PC-9 (cell line): ENCODE data around the gene STX2. TPM values are rescaled to one million over a fixed set of nuclear protein-coding genes. Genes with fewer than 3 reads are reported as not detected.

Experiments used
- BruUV-seq: library from RNA; stranded (reverse); fragments of 400-500 nt; replicated peaks from 2 replicates; lab custom pipeline; 2021; lab: Mats Ljungman, UMichigan
- CTCF ChIA-PET: fragments of 300-600 bp; sonication (Branson Sonifier 250); formaldehyde crosslinking; loops from one replicate; lab custom pipeline; 2022; ENCODE audit warnings: antibody characterized with exemption; lab: Charles Lee
- POLR2A ChIA-PET: fragments of 300-600 bp; sonication (Branson Sonifier 250); formaldehyde crosslinking; loops from one replicate; lab custom pipeline; 2022; ENCODE audit warnings: antibody characterized with exemption; ENCODE audit not compliant: unreplicated experiment; lab: Charles Lee
- DNase-seq, 2 experiments: peaks; one replicate each; pipeline versions ENCODE4 v3.0.0 to v3.0.0-alpha.2; 2015 to 2022; ENCODE audit warnings: mixed read lengths in 1 of 2
- H2AFZ ChIP-seq: fragments of 200-600 bp; sonication (generic); 2 replicates; pipeline ENCODE4 v1.8.1; 2017; ENCODE audit warnings: antibody characterized with exemption
- H3F3A ChIP-seq: fragments of 200-600 bp; sonication (generic); 2 replicates; pipeline ENCODE4 v1.8.1; 2017; ENCODE audit warnings: antibody characterized with exemption, mild to moderate bottlenecking, low read depth; ENCODE audit not compliant: insufficient read depth
- H3K27ac ChIP-seq: fragments of 200-600 bp; sonication (generic); 2 replicates; pipeline ENCODE4 v1.6.1; 2016; ENCODE audit warnings: mixed run types
- H3K27me3 ChIP-seq: fragments of 200-600 bp; sonication (generic); 2 replicates; pipeline ENCODE4 v1.6.1; 2016; ENCODE audit warnings: low read depth, mixed run types; ENCODE audit not compliant: insufficient read depth
- H3K36me3 ChIP-seq: fragments of 200-600 bp; sonication (generic); 2 replicates; pipeline ENCODE4 v1.6.1; 2016; ENCODE audit warnings: low read depth, mixed run types
- H3K4me1 ChIP-seq: fragments of 200-600 bp; sonication (generic); replicated peaks from 2 replicates; pipeline ENCODE4 v1.6.1; 2016; ENCODE audit warnings: mixed run types; ENCODE audit not compliant: insufficient read depth
- H3K4me2 ChIP-seq: fragments of 200-600 bp; sonication (generic); 2 replicates; pipeline ENCODE4 v1.6.1; 2017; ENCODE audit warnings: mixed run types
- H3K4me3 ChIP-seq: fragments of 200-600 bp; sonication (generic); 2 replicates; pipeline ENCODE4 v1.6.1; 2016; ENCODE audit warnings: mixed run types
- H3K79me2 ChIP-seq: fragments of 200-600 bp; sonication (generic); 2 replicates; pipeline ENCODE4 v1.6.1; 2017; ENCODE audit warnings: low read depth, mixed run types
- H3K9me2 ChIP-seq: fragments of 200-600 bp; sonication (generic); 2 replicates; pipeline ENCODE4 v1.8.1; 2017; ENCODE audit warnings: mild to moderate bottlenecking; ENCODE audit not compliant: insufficient read depth
- H3K9me3 ChIP-seq: fragments of 200-600 bp; sonication (generic); 2 replicates; pipeline ENCODE4 v1.8.1; 2016; ENCODE audit warnings: low read depth; ENCODE audit not compliant: insufficient read depth
- H4K20me1 ChIP-seq: fragments of 200-600 bp; sonication (generic); 2 replicates; pipeline ENCODE4 v1.8.1; 2017; ENCODE audit not compliant: insufficient read depth
- CTCF ChIP-seq: fragments of 200-600 bp; sonication (generic); conservative IDR thresholded peaks from 2 replicates; pipeline ENCODE4 v1.6.1; 2017; ENCODE audit warnings: mixed run types, antibody characterized with exemption, mild to moderate bottlenecking, moderate library complexity
- EZH2 ChIP-seq: fragments of 200-600 bp; sonication (generic); IDR thresholded peaks from 2 replicates; pipeline ENCODE4 v1.8.0; 2017; ENCODE audit warnings: antibody characterized with exemption, low read depth
- intact Hi-C: fragments of 100-400 bp; cut with micrococcal nuclease; formaldehyde crosslinking; loops from one replicate; pipeline ENCODE4 v1.10.0; 2022; ENCODE audit not compliant: unreplicated experiment
- total RNA-seq: library from RNA; stranded (reverse); gene quantifications from 2 replicates; pipeline ENCODE4 v1.2.3, GENCODE V29; 2021

Gene STX2
- total RNA-seq, 1 experiment from 2014 or later = 9.7 TPM

GRCh38 chr12:130881046-130881445 is 42.0 kb upstream of the STX2 start:
- H3K27me3 ChIP-seq = peaks cover 11% of the 10 kb centered on the region
- H3F3A ChIP-seq = peaks cover 26% of the 10 kb centered on the region
- peaks cover 19% of the 10 kb centered on the region for H4K20me1 ChIP-seq
- H3K4me3 ChIP-seq = no peak overlapping the region
- H3K9me3 ChIP-seq = no peaks in the 10 kb centered on the region
- no peaks in the 10 kb centered on the region for H3K4me1 ChIP-seq
- DNase-seq = no peak
- CTCF ChIA-PET = no interaction called here
- peaks cover 14% of the 10 kb centered on the region for H3K36me3 ChIP-seq
- no peak overlapping the region for H3K4me2 ChIP-seq
- no peak for TF ChIP-seq EZH2
- H3K27ac ChIP-seq = no peak overlapping the region
- POLR2A ChIA-PET = no interaction called here
- no TSS peak for BruUV-seq
- no peaks in the 10 kb centered on the region for H3K9me2 ChIP-seq
- no peaks in the 10 kb centered on the region for H3K79me2 ChIP-seq
- intact Hi-C loops = no loop called here
- H2AFZ ChIP-seq = no peak overlapping the region

GRCh38 chr12:130880411-130880885 is 41.4 kb upstream of the STX2 start:
- peaks cover 32% of the 10 kb centered on the region for H3F3A ChIP-seq
- TF ChIP-seq EZH2 (no peak), CTCF (no peak)
- no TSS peak for BruUV-seq
- H3K79me2 ChIP-seq = no peaks in the 10 kb centered on the region
- no peaks in the 10 kb centered on the region for H3K9me2 ChIP-seq
- peaks cover 25% of the 10 kb centered on the region for H4K20me1 ChIP-seq
- peaks cover 7% of the 10 kb centered on the region for H3K27me3 ChIP-seq
- CTCF ChIA-PET = no interaction called here
- no peaks in the 10 kb centered on the region for H3K9me3 ChIP-seq
- no peak overlapping the region for H3K4me2 ChIP-seq
- H3K4me1 ChIP-seq = no peaks in the 10 kb centered on the region
- peaks cover 19% of the 10 kb centered on the region for H3K36me3 ChIP-seq
- no peak overlapping the region for H3K4me3 ChIP-seq
- H2AFZ ChIP-seq = no peak overlapping the region
- DNase-seq = no peak
- POLR2A ChIA-PET = no interaction called here
- no peak overlapping the region for H3K27ac ChIP-seq
- intact Hi-C loops = no loop called here

- peaks cover 24% of the 10 kb centered on the region for H3K36me3 ChIP-seq
- BruUV-seq = no TSS peak
- H3K27me3 ChIP-seq = peaks cover 1% of the 10 kb centered on the region
- POLR2A ChIA-PET = no interaction called here
- H3K4me1 ChIP-seq = no peaks in the 10 kb centered on the region
- H3K9me3 ChIP-seq = no peaks in the 10 kb centered on the region
- DNase-seq = no peak
- H3F3A ChIP-seq = peaks cover 38% of the 10 kb centered on the region
- no peak overlapping the region for H2AFZ ChIP-seq
- H3K4me3 ChIP-seq = no peak overlapping the region
- H4K20me1 ChIP-seq = peaks cover 30% of the 10 kb centered on the region
- TF ChIP-seq EZH2 (no peak), CTCF (no peak)
- CTCF ChIA-PET = no interaction called here
- no peak overlapping the region for H3K27ac ChIP-seq
- H3K4me2 ChIP-seq = no peak overlapping the region
- intact Hi-C loops = no loop called here
- H3K9me2 ChIP-seq = no peaks in the 10 kb centered on the region
- H3K79me2 ChIP-seq = no peaks in the 10 kb centered on the region
Measured at GRCh38 chr12:130879781-130880389, 40.8 kb upstream of the STX2 start.
